CD4-positive, alpha-beta T cell treated with Interleukin-17A for 4 hours (primary cell): ENCODE measurements around the gene SMURF1.
"Not testable (repeated sequence)": the region's sequence is repeated elsewhere in the genome, so short reads cannot be mapped to it uniquely, and the experiment has no call there.

Source experiments
- DNase-seq: peaks from one replicate; pipeline ENCODE4 v3.0.0-alpha.2; 2020; ENCODE audit warnings: mixed read lengths

Gene SMURF1

DNA sequence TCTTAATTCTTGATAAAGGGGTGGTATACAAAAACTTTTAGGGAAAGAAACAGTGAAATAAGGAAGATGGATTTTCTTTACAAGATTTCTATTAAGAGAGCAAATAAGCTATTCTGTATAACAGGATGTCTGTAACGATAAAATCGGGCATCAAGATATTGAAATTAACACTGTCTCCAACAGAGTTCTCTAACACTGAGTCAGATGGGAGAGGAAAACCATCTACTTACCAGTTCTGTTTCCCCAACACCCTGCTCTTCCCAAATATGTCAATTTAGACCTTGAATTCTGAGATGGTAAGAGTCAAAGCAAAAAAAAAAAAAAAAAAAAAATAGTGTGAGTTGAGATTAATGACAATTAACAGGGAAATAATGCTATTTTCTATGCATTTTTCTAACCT lies 23.0 kb downstream of the SMURF1 start:
- DNase-seq = no peak

- no peak for DNase-seq
These were observed 23.4 kb downstream of the SMURF1 start for GRCh38 chr7:99120501-99120900.

DNA sequence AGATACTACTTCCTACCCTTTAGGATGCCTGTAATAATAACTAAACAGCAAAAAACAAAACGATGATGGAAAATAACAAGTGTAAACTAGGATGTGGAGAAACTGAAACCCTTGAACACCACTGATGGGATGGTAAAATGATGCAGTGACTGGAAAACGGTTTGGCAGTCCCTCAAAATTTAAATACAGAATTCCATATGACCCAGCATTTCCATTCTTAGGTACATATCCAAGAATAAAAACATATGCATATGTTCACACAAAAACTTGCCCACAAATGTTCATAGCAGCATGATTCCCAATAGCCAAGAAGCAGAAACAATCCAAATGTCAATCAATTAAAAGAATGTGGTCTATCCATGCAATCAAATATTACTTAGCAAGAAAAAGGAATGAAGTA lies 25.8 kb downstream of the SMURF1 start:
- DNase-seq = no peak

DNA sequence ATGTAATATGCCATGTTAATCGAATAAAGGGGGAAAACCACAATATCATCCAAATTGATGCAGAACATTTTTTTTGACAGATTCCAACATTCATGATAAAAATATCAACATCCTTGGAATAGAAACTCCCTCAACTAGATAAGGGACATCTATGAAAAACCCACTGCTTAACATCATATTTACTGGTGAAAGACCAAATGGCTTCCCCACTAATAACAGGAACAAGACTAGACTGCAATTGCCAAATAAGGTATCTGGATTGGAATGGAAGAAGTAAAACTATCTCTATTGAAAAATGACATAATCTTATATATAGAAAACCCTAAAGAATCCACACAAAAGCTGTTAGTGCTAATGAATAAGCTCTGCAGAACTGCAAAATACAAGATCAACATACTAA lies 27.8 kb downstream of the SMURF1 start:
- DNase-seq = no peak

DNA sequence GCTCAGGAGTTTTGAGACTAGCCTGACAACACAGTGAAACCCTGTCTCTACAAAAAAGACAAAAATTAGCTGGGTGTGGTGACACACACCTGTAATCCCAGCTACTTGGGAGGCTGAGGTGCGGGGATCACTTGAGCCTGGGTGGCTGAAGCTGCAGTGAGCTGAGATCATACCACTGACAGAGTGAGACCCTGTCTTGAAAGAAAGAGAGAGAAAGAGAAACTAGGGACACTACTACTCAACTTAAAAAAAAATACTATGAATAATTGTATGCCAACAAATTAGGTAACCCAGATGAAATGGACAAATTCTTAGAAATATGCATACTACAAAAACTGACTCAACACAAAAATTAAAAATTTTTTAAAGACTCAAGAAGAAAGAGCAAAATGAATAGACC lies 28.5 kb downstream of the SMURF1 start:
- DNase-seq = no peak

DNA sequence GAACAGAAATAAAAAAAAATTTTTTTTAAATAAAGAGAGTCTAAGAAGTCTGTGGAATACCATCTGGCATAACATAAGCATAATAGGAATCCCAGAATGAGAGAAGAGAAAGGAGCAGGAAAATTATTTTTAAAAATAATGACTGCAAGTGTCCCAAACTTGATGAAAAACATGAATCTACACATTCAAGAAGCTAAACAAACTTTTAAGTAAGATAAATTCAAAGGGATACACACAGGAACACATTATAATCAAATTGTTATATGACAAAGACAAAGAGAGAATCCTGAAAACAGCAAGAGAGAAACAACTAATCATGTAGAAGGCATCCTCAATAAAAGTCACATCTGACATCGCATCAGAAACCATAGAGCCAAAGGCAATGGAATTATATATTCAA lies 30.9 kb downstream of the SMURF1 start:
- no peak for DNase-seq

GRCh38 chr7:99112097-99112496 lies 31.8 kb downstream of the SMURF1 start:
- peak; percentile 13 for DNase-seq

- DNase-seq = no peak
These were observed 32.3 kb downstream of the SMURF1 start for GRCh38 chr7:99111591-99111990.

DNA sequence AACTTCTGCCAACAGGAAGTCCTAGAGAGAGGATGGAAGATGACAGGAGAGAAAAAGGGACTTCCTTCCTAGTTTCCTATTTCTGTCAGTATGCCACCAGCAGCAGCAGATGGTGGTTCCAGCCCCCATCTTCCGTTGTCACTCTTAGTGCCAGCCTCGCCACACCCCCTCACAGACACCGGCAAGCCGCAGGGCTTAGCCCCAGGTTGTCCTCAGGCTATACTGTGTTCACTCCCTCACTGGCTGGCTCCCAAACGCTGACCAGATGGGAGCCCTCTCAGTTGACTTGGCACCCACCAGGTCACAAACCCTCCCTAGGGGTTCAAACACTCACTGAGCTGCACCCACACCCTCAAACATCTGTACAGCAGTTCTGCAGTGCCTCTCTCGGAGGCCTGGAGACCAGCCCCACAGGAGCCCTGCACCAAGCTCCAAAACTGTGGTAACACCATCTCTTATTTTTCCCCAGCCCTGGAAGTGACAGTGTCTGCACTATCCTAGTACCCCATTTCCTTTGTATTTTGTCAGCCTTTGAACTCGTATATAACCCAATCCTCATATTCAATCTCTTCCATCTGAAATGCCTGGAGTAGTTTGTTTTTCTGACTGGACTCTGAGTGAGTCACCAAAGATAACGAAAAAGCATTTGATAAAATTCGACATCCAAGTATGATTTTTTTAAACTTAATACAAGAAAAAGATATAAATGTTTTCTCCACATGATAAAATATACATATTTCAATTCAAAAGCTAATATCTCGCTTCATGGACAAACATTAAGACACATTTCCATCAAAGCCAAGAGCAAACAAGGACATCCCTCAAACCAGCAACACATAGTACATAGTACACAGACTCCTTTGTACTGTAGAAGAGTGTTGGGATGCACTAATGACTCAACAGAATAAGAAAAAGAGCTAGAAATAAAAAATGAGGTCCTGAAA lies 34.5 kb downstream of the SMURF1 start:
- DNase-seq = peak; percentile 36

- no peak for DNase-seq
These were observed 35.3 kb downstream of the SMURF1 start for GRCh38 chr7:99108613-99109012.

DNA sequence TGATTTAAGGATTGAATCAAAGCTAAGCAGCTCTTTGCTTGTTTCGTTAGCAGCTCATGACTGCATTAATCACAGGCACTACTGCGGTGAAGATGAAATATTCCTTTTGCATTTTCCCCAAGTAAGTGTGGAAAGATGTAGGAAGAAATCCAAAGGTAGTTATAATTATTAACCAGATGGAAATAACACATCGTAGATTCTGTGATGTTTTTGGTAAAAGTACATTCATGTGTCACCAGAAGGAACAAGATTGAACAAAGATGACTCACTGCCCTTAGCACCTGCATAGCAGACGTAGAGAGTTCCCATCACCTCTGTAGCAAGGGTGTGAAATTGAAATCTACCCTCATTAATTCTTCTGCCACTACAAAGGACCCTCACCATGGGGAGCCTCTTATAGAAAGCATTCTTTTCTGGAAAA lies 37.1 kb downstream of the SMURF1 start:
- no peak for DNase-seq

DNA sequence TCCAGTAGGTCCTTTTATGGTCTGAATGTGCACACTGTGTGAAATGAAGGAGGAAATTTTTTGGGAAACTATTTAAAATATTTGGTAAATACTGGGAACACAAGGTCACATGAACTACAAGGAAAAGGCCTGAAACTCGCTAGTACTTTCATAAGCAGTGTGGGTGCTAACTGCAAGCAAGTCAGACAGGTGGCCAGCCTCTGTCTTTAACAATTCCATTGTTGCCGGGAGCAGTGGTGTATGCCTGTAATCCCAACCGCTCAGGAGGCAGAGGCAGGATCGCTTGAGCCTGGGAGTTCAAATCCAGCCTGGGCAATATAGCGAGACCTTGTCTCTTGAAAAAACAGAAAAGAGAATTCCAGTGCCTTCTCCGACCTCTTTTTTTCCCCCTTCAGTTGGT lies 37.5 kb downstream of the SMURF1 start:
- no peak for DNase-seq

DNA sequence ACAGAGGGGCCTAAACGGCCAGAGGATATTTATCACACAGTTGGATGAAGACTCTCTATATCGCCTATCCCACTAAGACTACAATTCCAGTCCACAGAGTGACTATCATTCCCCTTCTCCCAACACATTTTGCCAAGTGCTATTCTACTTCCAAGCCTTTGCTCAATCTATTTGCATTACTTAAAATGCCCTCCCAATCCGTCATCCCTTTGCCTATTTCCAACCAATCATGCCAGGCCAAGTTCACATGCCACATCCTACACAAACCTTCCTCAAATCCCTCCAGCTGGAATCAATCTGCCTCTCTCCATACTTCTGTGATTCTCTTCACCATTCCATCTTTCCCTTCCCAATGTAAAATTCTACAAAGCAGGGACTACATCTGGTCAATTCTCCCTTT lies 38.2 kb downstream of the SMURF1 start:
- no peak for DNase-seq

DNA sequence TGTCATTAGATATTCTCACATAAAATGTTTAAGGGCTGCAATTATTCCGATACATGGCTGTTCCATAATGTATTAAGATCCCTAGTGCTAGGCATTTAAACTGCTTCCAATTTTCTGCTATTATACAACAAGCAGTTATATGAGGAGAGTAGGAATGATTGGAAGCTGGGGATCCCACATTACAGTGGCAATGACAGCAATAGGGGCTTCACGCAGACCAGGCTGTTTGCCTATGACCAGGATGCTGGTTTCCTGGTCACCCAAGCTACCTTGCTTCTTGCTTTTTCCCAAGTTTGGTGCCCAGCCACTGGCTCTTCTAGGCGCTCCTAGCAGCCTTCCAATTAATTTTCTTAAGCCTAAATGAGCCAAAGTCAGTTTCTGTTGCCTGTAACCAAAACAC lies 39.3 kb downstream of the SMURF1 start:
- no peak for DNase-seq

GRCh38 chr7:99103836-99104235 lies 40.1 kb downstream of the SMURF1 start:
- DNase-seq = not testable (repeated sequence)

GRCh38 chr7:99102809-99103690 lies 40.9 kb downstream of the SMURF1 start:
- no peak for DNase-seq

- no peak for DNase-seq
These were observed 41.5 kb downstream of the SMURF1 start for GRCh38 chr7:99102361-99102760.

DNA sequence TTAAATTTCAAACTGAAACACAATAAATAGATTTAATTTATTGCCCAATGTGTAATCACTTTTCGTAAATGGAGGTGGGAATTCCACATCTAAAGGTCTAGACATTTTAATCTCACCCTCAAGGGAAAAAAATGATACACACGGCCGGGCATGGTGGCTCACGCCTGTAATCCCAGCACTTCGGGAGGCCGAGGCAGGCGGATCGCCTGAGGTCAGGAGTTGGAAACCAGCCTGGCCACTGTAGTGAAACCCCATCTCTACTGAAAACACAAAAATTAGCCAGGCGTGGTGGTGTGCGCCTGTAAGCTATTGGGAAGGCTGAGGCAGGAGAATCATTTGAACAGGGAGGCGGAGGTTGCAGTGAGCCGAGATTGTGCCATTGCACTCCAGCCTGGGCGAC lies 42.4 kb downstream of the SMURF1 start:
- not testable (repeated sequence) for DNase-seq

GRCh38 chr7:99099499-99100077 lies 44.3 kb downstream of the SMURF1 start:
- DNase-seq = no peak

GRCh38 chr7:99098824-99099498 lies 44.9 kb downstream of the SMURF1 start:
- no peak for DNase-seq

- DNase-seq = no peak
These were observed 45.6 kb downstream of the SMURF1 start for GRCh38 chr7:99098286-99098823.

GRCh38 chr7:99097730-99098129 lies 46.2 kb downstream of the SMURF1 start:
- no peak for DNase-seq
